GM23338 (cell line): Measurements from ENCODE around the gene PCBP3.

Experiments used
- CREB1 ChIP-seq: fragments of 250-450 bp; sonication (Bioruptor Pico); IDR thresholded peaks from 2 replicates; pipeline ENCODE4 v1.5.0; 2020; ENCODE audit warnings: low read depth, mild to moderate bottlenecking, moderate library complexity
- ETS1 ChIP-seq: IDR thresholded peaks from 2 replicates; pipeline ENCODE4 v1.6.1; 2016; ENCODE audit warnings: antibody characterized with exemption
- EZH2 ChIP-seq: fragments of 200-600 bp; sonication (generic); IDR thresholded peaks from one replicate; pipeline ENCODE4 v1.8.0; 2017; ENCODE audit warnings: antibody characterized with exemption, mild to moderate bottlenecking, low read depth; ENCODE audit not compliant: unreplicated experiment
- EZH2phosphoT487 ChIP-seq: fragments of 200-600 bp; sonication (generic); IDR thresholded peaks from one replicate; pipeline ENCODE4 v1.8.1; 2018; ENCODE audit warnings: antibody characterized with exemption; ENCODE audit not compliant: unreplicated experiment
- JUNB ChIP-seq: IDR thresholded peaks from one replicate; pipeline ENCODE4 v1.6.1; 2016; ENCODE audit warnings: antibody characterized with exemption; ENCODE audit not compliant: unreplicated experiment
- POLR2AphosphoS5 ChIP-seq: IDR thresholded peaks from 2 replicates; pipeline ENCODE4 v1.6.1; 2016; ENCODE audit warnings: antibody characterized with exemption, low read depth
- REST ChIP-seq: IDR thresholded peaks from one replicate; pipeline ENCODE4 v1.6.1; 2018; ENCODE audit warnings: antibody characterized with exemption; ENCODE audit not compliant: unreplicated experiment
- ZNF114 ChIP-seq: fragments of 250-450 bp; sonication (Bioruptor Pico); IDR thresholded peaks from 2 replicates; pipeline ENCODE4 v1.5.0; 2020; ENCODE audit warnings: mild to moderate bottlenecking, moderate library complexity
- ZNF331 ChIP-seq: fragments of 250-450 bp; sonication (Bioruptor Pico); IDR thresholded peaks from 2 replicates; pipeline ENCODE4 v1.5.0; 2020; ENCODE audit warnings: low read depth, mild to moderate bottlenecking, moderate library complexity
- TF ChIP-seq, protein P1 (sequence below), 2 experiments: fragments of 200-600 bp in 1 of 2; sonication (generic) in 1 of 2; conservative IDR thresholded peaks; 2 replicates each; pipeline versions ENCODE4 v1.5.1 to v1.6.1; 2016 to 2017; ENCODE audit warnings: antibody characterized with exemption in 2 of 2, low read depth in 2 of 2, mild to moderate bottlenecking in 2 of 2, moderate library complexity in 1 of 2

- TF ChIP-seq, protein P1, sequence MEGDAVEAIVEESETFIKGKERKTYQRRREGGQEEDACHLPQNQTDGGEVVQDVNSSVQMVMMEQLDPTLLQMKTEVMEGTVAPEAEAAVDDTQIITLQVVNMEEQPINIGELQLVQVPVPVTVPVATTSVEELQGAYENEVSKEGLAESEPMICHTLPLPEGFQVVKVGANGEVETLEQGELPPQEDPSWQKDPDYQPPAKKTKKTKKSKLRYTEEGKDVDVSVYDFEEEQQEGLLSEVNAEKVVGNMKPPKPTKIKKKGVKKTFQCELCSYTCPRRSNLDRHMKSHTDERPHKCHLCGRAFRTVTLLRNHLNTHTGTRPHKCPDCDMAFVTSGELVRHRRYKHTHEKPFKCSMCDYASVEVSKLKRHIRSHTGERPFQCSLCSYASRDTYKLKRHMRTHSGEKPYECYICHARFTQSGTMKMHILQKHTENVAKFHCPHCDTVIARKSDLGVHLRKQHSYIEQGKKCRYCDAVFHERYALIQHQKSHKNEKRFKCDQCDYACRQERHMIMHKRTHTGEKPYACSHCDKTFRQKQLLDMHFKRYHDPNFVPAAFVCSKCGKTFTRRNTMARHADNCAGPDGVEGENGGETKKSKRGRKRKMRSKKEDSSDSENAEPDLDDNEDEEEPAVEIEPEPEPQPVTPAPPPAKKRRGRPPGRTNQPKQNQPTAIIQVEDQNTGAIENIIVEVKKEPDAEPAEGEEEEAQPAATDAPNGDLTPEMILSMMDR (conservative IDR thresholded peaks at IDR 0.05; ENCODE audit: low read depth in 2 of 2) = no peak
- TF ChIP-seq EZH2 (no peak), ZNF331 (CRISPR knock-in tag) (no peak), JUNB (no peak), POLR2AphosphoS5 (no peak), ZNF114 (CRISPR knock-in tag) (no peak), CREB1 (CRISPR knock-in tag) (no peak), REST (no peak), EZH2phosphoT487 (no peak), ETS1 (no peak)
These were observed 93.4 kb downstream of the PCBP3 start for GRCh38 chr21:45736690-45737484.
